Fibroblast of lung (primary cell): Measurements from ENCODE around the gene POGLUT2. TPM values are rescaled to one million over a fixed set of nuclear protein-coding genes. Genes with fewer than 3 reads are reported as not detected.

Source experiments
- DNase-seq, 2 donors: peaks; one replicate each; pipeline versions ENCODE4 v3.0.0 to v3.0.0-alpha.2; 2010; ENCODE audit warnings: low read depth in 2 of 2
- H2AFZ ChIP-seq: 2 replicates; pipeline ENCODE4 v1.5.1; 2012; ENCODE audit warnings: low read length, control low read depth, inconsistent platforms
- H3K27ac ChIP-seq: 2 replicates; pipeline ENCODE4 v1.5.1; 2011; ENCODE audit warnings: low read length, control low read depth; ENCODE audit not compliant: insufficient read depth
- H3K27me3 ChIP-seq: 2 replicates; pipeline ENCODE4 v1.5.1; 2011; ENCODE audit warnings: mild to moderate bottlenecking, low read length; ENCODE audit not compliant: control insufficient read depth, insufficient read depth
- H3K36me3 ChIP-seq: 2 replicates; pipeline ENCODE4 v1.5.1; 2011; ENCODE audit warnings: low read length; ENCODE audit not compliant: control insufficient read depth, insufficient read depth
- H3K4me1 ChIP-seq: 2 replicates; pipeline ENCODE4 v1.5.1; 2011; ENCODE audit warnings: low read length; ENCODE audit not compliant: control insufficient read depth, insufficient read depth; ENCODE audit errors: extremely low read depth
- H3K4me2 ChIP-seq: 2 replicates; pipeline ENCODE4 v1.5.1; 2011; ENCODE audit warnings: low read length, control low read depth; ENCODE audit not compliant: insufficient read depth; ENCODE audit errors: extremely low read depth
- H3K4me3 ChIP-seq, 4 experiments: fragments of 200-600 bp in 1 of 4; sonication (generic) in 1 of 4; replicated peaks in 1 of 4; 2 replicates each; pipeline ENCODE4 v1.5.1; 2011 to 2016; ENCODE audit warnings: low read length in 4 of 4, low read depth in 3 of 4, mild to moderate bottlenecking in 3 of 4, control low read depth in 2 of 4, inconsistent platforms in 1 of 4, mixed read lengths in 1 of 4; ENCODE audit not compliant: insufficient read depth in 1 of 4; ENCODE audit errors: control extremely low read depth in 1 of 4
- H3K79me2 ChIP-seq: 2 replicates; pipeline ENCODE4 v1.5.1; 2012; ENCODE audit warnings: mild to moderate bottlenecking, low read length, inconsistent platforms; ENCODE audit not compliant: control insufficient read depth, insufficient read depth
- H3K9ac ChIP-seq: 2 replicates; pipeline ENCODE4 v1.5.1; 2011; ENCODE audit warnings: mild to moderate bottlenecking, low read length, control low read depth; ENCODE audit not compliant: insufficient read depth
- H3K9me3 ChIP-seq: 2 replicates; pipeline ENCODE4 v1.5.1; 2012; ENCODE audit warnings: low read depth, low read length; ENCODE audit not compliant: control insufficient read depth, insufficient read depth
- H4K20me1 ChIP-seq: 2 replicates; pipeline ENCODE4 v1.5.1; 2011; ENCODE audit warnings: low read length; ENCODE audit not compliant: control insufficient read depth, insufficient read depth; ENCODE audit errors: extremely low read depth
- CTCF ChIP-seq, 2 donors: IDR thresholded peaks in 1 of 2; conservative IDR thresholded peaks in 1 of 2; 1 replicate in 1 of 2; 2 replicates in 1 of 2; pipeline ENCODE4 v1.5.1; 2011 to 2012; ENCODE audit warnings: low read length in 2 of 2, control low read depth in 1 of 2, inconsistent platforms in 1 of 2, low read depth in 1 of 2, mild to moderate bottlenecking in 1 of 2
- EZH2 ChIP-seq: IDR thresholded peaks from 2 replicates; pipeline ENCODE4 v1.5.1; 2012; ENCODE audit warnings: low read length, control low read depth, mild to moderate bottlenecking; ENCODE audit errors: missing control alignments
- polyA plus RNA-seq, 2 donors: library from polyadenylated mRNA; depleted of rRNA in 1 of 2; stranded (reverse) in 1 of 2; unstranded in 1 of 2; fragments of >200 nt; gene quantifications; 2 replicates each; pipeline ENCODE4 v1.2.1, GENCODE V29; 2011 to 2012; ENCODE audit warnings: missing spikeins in 1 of 2
- total RNA-seq: library from RNA; depleted of rRNA; stranded (reverse); fragments of >200 nt; gene quantifications from 2 replicates; pipeline ENCODE4 v1.2.1, GENCODE V29; 2014

POGLUT2 gene
- total and polyA plus RNA-seq, 2 donors (not counting 1 experiment from before 2014, with no cell fraction given): 11.7 to 18.1 TPM

GRCh38 chr13:102793611-102794355 is 5.0 kb downstream of the POGLUT2 start:
- no peak overlapping the region for H3K27ac ChIP-seq
- no peak overlapping the region for H3K4me3 ChIP-seq
- H3K9me3 ChIP-seq: no peaks in the 10 kb centered on the region
- H2AFZ ChIP-seq: no peak overlapping the region
- TF ChIP-seq EZH2 (no peak), CTCF (conservative IDR thresholded peaks at IDR 0.05 in 1 of 2, IDR thresholded peaks at IDR 0.05 in 1 of 2; ENCODE audit: low read depth in 1 of 2, low read length in 2 of 2) (no peak)
- no peak for DNase-seq
- H3K4me1 ChIP-seq: peaks cover 2% of the 10 kb centered on the region
- no peaks in the 10 kb centered on the region for H4K20me1 ChIP-seq
- H3K27me3 ChIP-seq: no peaks in the 10 kb centered on the region
- no peak overlapping the region for H3K4me2 ChIP-seq
- peaks cover 3% of the 10 kb centered on the region for H3K36me3 ChIP-seq
- H3K9ac ChIP-seq: no peak overlapping the region
- peaks cover 4% of the 10 kb centered on the region for H3K79me2 ChIP-seq

- no peak overlapping the region for H3K9ac ChIP-seq
- H3K36me3 ChIP-seq: peaks cover 3% of the 10 kb centered on the region
- H3K27ac ChIP-seq: no peak overlapping the region
- DNase-seq: peak in 1 of 2 donors; percentile 16
- H3K4me1 ChIP-seq: no peaks in the 10 kb centered on the region
- no peak overlapping the region for H3K4me2 ChIP-seq
- no peak overlapping the region for H3K4me3 ChIP-seq
- H3K27me3 ChIP-seq: no peaks in the 10 kb centered on the region
- no peak overlapping the region for H2AFZ ChIP-seq
- H3K79me2 ChIP-seq: no peaks in the 10 kb centered on the region
- no peaks in the 10 kb centered on the region for H3K9me3 ChIP-seq
- TF ChIP-seq CTCF (conservative IDR thresholded peaks at IDR 0.05 in 1 of 2, IDR thresholded peaks at IDR 0.05 in 1 of 2; ENCODE audit: low read depth in 1 of 2, low read length in 2 of 2): no peak
- TF ChIP-seq EZH2: no peak
- H4K20me1 ChIP-seq: no peaks in the 10 kb centered on the region
These were observed 6.4 kb downstream of the POGLUT2 start for GRCh38 chr13:102792396-102792795.

GRCh38 chr13:102788683-102789082 is 10.1 kb downstream of the POGLUT2 start:
- Histone ChIP-seq H2AFZ (no peak overlapping the region), H4K20me1 (no peaks in the 10 kb centered on the region), H3K27me3 (no peaks in the 10 kb centered on the region), H3K79me2 (no peaks in the 10 kb centered on the region), H3K4me1 (no peaks in the 10 kb centered on the region), H3K36me3 (peaks cover 3% of the 10 kb centered on the region), H3K4me2 (no peak overlapping the region), H3K27ac (no peak overlapping the region), H3K9ac (no peak overlapping the region), H3K4me3 (no peak overlapping the region), H3K9me3 (no peaks in the 10 kb centered on the region)
- no peak for DNase-seq
- TF ChIP-seq EZH2: no peak
- no peak for TF ChIP-seq CTCF (conservative IDR thresholded peaks at IDR 0.05 in 1 of 2, IDR thresholded peaks at IDR 0.05 in 1 of 2; ENCODE audit: low read depth in 1 of 2, low read length in 2 of 2)
